Measurements from ENCODE around the gene SV2B.

SV2B gene

DNA sequence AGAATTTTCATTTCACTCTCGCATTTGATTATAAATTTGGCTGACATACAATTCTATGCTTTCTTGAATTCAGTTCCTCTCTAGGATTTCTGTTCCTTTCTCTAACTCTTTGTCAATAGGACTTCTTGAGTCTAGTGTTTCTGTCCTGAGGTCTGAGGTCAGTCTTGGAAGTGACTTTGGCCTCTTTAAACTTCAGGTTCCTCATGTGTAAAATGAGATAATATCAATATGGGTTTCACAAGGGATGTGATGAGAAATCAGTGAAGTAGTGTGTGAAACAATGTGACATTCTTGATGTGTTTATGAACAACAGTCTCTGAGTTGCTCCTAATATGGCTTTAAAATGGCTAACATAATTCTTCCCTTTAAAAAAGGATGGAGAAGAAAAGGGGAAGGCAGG, 92.2 kb downstream of the SV2B start:
- DNase-seq (ENCODE audit: low read depth in 2 of 2) = no peak

- DNase-seq (ENCODE audit: low read depth in 2 of 2) = no peak
Measured at GRCh38 chr15:91192690-91193377, 92.8 kb downstream of the SV2B start.

GRCh38 chr15:91193378-91193720, 93.3 kb downstream of the SV2B start:
- no peak for DNase-seq (ENCODE audit: low read depth in 2 of 2)

- DNase-seq (ENCODE audit: low read depth in 2 of 2) = no peak
Measured at GRCh38 chr15:91196127-91196526, 96.1 kb downstream of the SV2B start.

DNA sequence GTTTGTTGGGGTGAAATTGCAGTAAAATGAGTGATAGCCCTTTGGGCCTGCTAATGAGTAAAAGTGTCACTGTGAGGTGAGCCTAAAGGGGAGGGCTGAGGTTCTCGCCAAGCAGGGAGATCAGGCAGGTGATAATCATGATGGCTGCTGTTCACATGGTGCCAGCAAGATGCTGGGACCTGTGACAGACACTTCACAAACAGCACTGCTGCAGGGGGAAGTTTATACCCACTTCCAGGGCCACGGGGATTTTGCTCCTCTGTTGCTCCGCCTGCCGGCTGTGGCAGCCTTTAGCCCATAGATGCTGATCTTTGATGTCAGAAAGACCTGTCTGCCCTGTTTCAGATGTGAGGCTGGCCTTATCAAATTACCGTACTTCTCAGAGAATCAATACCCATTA, 96.7 kb downstream of the SV2B start:
- no peak for DNase-seq (ENCODE audit: low read depth in 2 of 2)

DNA sequence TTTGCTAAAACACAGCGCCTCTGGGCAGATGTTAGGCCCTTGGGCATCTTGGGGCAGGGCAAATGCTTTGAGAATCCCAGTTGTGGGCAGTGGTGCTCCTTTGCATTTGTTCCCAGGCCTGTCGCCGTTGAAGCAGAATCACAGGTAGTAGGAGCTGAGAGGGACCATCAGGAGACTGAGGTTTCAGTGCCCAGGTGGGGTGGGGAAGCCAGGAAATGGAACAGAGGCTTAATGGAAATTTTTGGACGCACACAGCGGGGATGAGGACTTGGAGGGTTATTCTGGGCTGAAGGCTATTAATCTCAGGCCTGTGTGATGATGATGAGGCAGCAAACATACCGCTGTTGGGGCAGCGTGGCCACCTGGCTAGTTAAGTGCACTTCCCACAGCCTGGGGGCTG, 99.5 kb downstream of the SV2B start:
- DNase-seq (ENCODE audit: low read depth in 2 of 2) = no peak

DNA sequence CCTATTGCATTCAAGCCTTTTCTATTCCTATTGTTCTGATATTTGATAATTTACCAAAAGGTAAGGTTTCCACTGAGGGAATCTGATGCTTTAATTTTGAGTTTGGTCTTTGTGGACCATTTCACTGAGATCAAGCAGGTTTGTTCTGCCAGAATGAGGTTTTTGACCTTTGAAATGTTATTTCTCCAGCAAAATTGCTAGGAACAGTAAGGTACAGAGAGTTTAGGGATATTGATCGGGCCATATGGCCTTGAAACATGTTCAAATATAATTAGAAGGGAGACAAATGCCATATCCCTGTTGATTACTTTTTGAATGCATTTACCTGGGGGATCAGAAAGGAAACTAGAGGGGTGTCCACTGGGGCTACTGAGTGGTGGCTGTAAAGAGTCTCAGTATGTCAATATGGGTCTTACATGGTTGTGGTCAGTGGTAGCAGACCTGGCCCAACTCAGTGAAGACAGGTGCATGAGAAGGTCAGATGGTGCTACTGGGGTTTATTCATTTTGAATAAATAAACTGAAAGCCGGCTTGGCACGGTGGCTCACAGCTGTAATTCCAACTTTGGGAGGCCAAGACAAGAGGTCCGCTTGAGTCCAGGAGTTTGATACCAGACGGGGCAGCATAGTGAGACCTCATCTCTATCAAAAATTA, 100.2 kb downstream of the SV2B start:
- DNase-seq (ENCODE audit: low read depth in 2 of 2) = no peak

DNA sequence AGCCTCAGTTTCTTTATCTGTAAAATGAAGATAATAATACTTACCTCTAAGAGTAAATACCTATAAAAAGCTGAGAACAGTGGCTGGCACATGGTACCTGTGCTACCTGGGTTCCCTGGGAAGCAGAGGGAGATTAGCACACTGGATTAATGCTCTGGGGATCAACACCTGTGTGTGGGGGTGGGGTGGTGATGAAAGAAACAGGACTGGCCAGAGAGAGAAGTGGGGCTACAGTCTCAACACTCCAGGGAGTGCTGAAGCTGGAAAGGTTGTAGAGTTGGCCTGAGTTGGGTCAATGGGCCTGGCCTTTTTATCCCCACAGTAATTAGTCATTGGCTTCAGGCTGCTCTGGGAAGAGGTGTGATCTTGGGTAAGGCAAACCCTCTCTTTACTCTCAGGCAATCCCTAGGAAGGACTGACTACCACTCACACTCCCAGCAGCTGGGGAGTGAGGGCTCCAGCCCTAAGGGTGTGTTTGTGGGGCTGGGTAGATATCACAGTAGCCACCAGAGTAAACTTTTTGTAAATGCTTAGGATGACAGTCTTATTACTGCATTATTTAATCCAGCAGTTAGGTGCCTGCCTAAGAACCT, 102.5 kb downstream of the SV2B start:
- DNase-seq (ENCODE audit: low read depth in 2 of 2) = no peak

- no peak for DNase-seq (ENCODE audit: low read depth in 2 of 2)
Measured at GRCh38 chr15:91203619-91204203, 103.7 kb downstream of the SV2B start.

DNA sequence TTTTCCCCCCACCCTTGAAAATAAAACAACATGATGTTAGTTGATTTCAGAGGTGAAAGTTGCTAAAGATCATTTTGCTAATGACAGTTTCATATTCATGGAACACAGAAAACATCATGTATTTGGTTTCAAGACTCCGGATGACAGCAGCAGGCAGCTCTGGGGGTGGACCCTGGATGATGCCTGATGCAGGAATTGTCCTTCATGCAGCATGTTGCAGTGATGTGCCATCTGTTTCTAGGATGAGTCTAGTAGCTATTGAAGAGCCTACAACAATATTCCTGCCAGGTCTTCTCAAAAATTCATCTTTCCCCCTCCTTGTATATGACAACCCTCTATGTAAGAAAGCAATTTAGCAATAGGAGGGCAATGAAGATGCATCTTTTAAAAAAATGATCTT, 108.3 kb downstream of the SV2B start:
- DNase-seq (ENCODE audit: low read depth in 2 of 2) = no peak

- DNase-seq (ENCODE audit: low read depth in 2 of 2) = no peak
Measured at GRCh38 chr15:91209318-91209717, 109.3 kb downstream of the SV2B start.

- DNase-seq (ENCODE audit: low read depth in 2 of 2) = no peak
Measured at GRCh38 chr15:91209726-91210125, 109.7 kb downstream of the SV2B start.

DNA sequence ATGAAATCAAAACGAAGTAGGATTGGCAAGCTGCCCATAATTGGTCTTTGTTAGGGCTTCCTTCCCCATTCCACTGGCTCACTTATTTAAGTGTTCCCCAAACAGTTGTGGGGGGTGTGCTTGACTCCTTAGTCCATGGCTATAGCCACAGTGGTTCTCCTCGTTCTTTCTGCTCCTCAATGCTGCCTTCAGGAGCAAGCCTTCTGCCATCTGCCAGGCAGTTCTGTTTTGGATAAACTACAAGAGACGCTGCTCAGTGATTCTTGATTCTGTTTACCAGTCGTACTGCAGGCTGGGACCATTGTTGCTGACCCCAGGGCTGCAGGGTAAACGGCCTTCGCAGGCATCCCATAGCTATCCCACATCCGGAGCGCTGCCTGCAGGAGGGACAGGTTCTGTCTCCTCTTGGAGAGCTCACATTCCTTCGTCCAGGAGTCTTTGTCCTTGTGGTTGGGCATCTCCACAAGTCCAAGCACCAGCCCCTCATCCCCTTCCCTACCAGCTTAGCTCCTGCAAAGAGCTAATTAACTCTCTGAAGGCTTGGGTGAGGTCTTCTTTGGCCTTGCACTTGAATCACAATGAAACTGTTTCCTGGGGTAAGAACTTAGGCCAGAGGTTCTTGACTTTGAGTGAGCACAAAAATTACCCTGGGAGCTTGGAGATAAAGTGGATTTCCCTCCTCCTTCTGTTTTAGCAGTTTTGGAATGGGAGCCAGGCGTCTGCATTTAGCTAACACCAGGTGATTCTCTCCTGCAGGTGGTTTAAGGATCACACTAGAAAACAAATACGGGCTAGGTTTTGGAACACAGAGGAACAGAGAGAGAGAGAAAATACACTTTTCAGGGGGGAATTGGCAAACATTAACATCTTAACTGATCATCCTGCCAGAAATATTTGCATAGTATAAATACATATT, 114.9 kb downstream of the SV2B start:
- no peak for DNase-seq (ENCODE audit: low read depth in 2 of 2)

DNA sequence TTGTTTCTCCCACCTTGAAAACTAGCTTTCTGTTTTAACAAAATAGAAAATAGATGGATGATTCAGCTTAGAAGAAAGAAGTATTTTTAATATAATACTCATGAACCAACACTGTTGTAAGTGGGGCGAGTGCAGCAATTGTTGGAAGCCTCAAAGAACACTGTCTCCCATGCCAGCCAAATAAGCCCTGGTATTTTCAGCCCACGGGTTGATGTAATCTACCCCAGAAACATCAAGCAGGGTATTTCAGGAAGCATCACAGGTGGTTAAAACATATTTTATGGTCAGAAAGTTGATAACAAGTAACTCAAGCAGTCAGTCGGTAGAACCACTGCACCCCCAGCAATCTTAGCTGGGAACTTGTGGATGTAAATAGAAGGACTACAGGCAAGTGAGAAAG, 115.9 kb downstream of the SV2B start:
- no peak for DNase-seq (ENCODE audit: low read depth in 2 of 2)

GRCh38 chr15:91219206-91219605, 119.1 kb downstream of the SV2B start:
- DNase-seq (ENCODE audit: low read depth in 2 of 2) = no peak

GRCh38 chr15:91222052-91222451, 122.0 kb downstream of the SV2B start:
- DNase-seq (ENCODE audit: low read depth in 2 of 2) = no peak

DNA sequence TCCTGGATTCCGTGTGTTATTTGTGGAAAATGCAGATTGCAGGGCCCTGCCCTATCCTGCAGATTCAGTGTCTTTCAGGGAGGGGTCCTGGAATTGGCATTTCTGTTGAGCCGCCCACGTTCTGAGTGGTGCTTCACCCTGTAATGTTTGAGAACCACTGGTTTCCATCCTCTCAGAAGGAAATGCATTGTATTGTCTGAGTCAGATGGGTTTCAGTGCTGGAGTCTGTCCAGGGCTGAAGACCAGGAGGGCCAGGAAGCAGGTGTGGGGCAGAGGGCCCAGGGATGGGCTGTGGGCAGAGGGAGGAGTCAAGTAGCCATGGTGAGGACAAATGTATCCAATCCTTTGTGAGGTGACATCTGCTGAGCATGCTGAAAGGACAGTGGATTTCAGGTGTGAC, 123.8 kb downstream of the SV2B start:
- no peak for DNase-seq (ENCODE audit: low read depth in 2 of 2)

DNA sequence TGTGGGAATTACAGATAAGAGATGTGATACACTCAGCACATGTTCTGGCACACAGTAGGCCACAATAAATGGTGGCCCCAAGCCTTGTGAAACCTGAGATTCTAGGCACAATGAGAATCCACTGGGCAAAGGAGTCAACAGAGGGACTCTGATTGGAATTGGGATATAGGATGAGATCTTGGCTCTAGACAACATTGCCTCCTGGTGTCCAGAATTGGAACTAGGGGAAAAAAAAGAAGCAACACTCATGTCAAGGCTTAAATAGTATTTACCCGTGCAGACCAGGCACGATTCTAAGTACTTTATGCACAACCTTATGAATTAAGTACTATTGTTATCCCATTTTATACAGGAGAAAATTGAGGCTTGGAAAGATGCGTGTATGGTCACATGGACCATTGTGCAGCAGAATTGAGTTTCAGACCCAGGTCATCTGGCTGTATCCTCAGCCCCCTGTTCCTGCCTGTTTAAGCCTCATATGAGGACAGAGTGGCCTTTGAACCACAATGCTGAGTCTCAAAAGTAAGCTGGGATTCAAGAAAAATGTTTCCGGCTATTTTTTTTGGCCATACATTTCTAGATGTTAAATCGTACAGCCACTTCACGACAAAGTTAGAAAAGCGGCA, 124.8 kb downstream of the SV2B start:
- no peak for DNase-seq (ENCODE audit: low read depth in 2 of 2)

DNA sequence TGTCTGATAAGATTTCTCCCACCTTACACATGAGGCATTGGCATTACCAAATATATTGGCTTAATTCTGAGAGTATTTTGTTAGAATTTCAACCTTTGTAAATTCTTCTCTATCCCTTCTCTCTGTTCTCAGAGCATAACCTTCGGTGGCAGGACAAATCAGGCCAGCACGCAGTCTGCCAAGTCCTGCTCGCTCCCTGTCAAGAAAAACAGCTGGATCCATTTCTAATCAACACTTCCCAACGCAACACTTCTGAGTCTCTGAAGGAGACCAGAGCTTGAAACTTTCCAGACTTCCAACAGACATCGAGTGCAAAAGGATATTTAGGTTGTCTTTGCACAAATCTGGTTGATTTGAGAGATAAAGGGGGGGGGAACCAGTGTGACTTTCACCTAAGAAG, 125.7 kb downstream of the SV2B start:
- DNase-seq (ENCODE audit: low read depth in 2 of 2) = no peak

DNA sequence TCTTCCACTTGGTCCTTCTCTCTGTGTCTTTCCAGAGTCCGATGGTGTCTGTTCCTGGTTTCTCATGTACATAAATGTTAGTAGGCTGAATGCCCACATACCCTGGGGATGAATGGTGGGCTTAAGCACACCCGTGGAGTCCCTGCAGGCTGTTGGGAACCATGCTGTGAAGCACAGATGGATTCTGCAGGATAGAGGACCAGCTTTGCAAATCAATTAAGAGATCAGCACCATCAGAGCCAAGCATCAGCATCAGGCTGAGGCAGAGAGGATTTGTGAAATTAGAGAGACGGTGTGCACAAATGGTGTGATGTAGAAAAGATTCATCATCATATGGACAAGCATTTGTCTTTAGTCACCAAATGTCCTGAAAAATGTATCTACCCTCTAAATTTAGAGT, 127.1 kb downstream of the SV2B start:
- DNase-seq (ENCODE audit: low read depth in 2 of 2) = no peak

DNA sequence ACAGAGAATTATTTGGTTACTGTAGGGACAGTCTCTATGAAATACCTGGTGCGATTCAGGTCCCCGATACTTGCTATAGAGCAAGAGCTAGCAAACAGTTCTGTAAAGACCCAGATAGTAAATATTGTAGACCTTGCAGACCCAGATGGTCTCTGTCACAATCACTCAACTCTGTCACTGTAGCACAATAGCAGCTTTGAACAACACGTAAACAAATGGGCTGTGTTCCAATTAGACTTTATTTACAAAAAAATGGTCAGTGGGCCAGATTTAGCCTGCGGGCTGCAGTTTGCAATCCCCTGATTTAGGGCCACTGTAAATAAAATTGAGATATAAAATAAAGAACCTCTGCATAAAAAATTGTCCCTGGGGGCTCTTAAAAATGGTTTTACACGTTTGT, 127.7 kb downstream of the SV2B start:
- DNase-seq (ENCODE audit: low read depth in 2 of 2) = no peak

- DNase-seq (ENCODE audit: low read depth in 2 of 2) = no peak
Measured at GRCh38 chr15:91228383-91228782, 128.3 kb downstream of the SV2B start.

All from stimulated activated CD8-positive, alpha-beta memory T cell treated with anti-CD3 and anti-CD28 coated beads, Interleukin-15, amount 100 ng/mL, for 48 hours (primary cell).